OCI-M2 (cell line): Measurements from ENCODE around the gene UBASH3A.

Source experiments
- DNase-seq: peaks from one replicate; lab custom pipeline; 2025; ENCODE audit not compliant: unreplicated experiment; lab: John Stamatoyannopoulos, UW

The UBASH3A gene

DNA sequence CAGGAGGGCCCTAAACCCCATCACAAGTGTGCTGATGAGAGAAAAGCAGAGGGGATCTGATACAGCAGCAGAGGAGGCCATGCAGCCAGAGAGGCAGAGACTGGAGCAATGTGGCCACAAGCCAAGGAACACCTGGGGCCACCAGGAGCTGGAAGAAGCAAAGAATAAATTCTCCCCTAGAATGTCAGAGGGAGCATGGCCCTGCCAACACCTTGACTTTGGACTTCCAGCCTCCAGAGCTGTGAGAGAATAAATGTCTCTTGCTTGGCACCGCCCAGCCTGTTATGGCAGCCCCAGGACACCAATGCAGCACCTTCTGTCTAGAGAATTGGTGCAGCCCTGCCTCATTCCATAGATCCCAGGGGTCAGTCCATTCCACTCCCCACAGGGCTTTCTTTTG lies 25.3 kb downstream of the UBASH3A start:
- no peak for DNase-seq

DNA sequence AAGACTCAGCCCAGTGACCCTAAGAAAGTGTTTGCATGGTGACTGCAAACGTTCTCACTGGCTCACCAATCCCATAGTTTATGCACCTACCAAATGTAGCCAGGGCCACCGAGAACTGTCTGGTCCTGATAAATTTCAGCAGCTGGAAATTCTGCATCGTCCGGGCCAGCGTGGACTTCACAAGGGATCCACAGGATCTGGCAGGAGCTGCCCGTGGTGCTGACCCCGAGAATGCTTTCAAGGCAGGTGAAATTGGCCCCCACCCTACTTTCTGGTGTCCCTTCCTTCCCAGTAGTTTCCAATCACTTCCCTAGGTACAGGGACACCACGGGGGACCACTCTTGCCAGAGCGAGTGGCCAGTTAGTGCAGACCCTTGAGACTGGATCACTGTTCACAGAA lies 26.2 kb downstream of the UBASH3A start:
- no peak for DNase-seq

- no peak for DNase-seq
Observed at GRCh38 chr21:42430521-42430920, 26.8 kb downstream of the UBASH3A start.

GRCh38 chr21:42431196-42431595 lies 27.5 kb downstream of the UBASH3A start:
- no peak for DNase-seq

DNA sequence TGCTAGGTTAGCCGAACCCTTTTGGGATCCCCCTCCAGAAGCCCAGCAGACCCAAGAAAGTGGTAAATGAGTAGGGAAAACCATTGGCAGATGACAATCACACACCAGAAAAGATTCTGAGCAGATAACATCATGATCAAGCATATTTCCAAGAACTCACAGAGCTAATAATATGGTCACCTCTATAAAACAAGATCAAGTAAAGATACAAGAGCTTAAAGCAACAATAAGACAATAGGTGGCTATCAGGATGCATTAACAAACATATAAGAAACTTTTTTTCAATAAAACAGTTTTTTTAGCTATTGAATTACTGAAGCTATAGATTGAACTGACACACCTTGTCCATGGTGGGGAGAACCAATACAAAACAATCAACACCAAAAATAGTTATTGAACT lies 29.0 kb downstream of the UBASH3A start:
- DNase-seq = no peak

- DNase-seq = peak; percentile 55
Observed at GRCh38 chr21:42433946-42434551, 30.3 kb downstream of the UBASH3A start.

GRCh38 chr21:42434884-42435283 lies 31.2 kb downstream of the UBASH3A start:
- DNase-seq = no peak

- no peak for DNase-seq
Observed at GRCh38 chr21:42435401-42435800, 31.7 kb downstream of the UBASH3A start.

DNA sequence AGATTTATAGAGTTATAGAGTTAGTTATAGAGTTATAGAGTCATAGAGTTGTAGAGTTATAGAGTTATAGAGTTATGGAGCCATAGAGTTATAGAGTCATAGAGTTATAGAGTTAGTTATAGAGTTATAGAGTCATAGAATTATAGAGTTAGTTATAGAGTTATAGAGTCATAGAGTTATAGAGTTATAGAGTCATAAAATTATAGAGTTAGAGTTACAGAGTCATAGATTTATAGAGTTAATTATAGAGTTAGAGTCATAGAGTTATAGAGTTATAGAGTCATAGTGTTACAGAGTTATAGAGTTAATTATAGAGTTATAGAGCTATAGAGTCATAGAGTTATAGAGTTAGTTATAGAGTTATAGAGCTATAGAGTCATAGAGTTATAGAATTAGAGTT lies 32.1 kb downstream of the UBASH3A start:
- DNase-seq = no peak

- DNase-seq = no peak
Observed at GRCh38 chr21:42436914-42437313, 33.2 kb downstream of the UBASH3A start.

GRCh38 chr21:42437786-42438185 lies 34.1 kb downstream of the UBASH3A start:
- no peak for DNase-seq

- DNase-seq = no peak
Observed at GRCh38 chr21:42438316-42439205, 34.9 kb downstream of the UBASH3A start.

DNA sequence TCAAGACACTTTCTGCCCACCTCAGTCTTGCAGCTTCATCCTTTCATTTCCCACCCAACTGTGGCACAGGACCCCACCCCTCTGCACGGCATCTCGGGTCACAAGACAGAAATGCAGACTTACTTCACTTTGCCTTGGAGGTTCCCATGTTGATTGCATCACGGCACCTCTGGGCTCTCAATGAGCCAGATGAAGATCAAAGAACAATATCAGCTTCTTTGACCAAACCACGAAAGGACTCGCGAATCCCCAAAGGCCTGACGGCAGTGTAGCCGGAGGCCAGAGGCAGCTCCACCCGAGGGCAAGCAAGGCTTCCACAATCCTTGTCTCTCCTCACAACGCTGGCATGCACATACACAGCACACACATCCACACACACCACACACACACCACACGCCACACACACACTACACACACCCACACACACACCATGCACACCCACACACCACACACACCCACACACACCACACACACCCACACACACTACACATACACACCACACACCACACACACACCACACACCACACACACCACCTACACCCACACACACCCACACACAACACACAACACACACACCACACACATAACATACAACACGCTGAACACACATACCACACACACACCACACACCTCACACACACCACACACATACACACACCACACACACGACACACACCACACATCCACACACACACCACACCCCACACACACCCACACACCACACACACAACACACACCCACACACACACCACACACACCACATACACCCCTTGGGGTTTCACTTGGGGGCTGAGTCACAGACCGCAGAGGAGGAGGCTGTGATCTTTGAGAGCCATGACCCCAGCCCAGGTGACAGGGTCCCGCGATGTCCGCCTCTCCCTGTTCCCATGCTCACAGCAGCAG lies 35.8 kb downstream of the UBASH3A start:
- DNase-seq = no peak

GRCh38 chr21:42440187-42440792 lies 36.6 kb downstream of the UBASH3A start:
- no peak for DNase-seq

DNA sequence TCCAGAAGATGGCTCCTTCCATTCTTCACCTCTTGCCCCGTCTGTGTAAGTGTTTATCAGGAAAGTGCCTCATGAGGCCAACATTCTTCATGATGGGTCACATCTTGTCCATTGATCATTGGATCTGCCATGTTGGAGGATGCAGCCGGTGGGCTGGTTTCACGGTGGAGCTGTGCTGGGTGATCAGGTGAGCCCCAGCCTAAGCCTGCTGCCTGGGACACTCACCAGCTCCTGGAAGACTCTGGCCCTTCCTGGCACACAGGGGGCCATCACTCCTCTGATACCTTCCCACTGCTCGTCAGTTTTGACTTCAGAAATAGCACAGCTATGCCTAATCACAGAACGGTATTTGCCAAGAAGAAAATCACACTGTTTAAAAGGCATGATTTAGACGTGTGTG lies 38.3 kb downstream of the UBASH3A start:
- no peak for DNase-seq

- DNase-seq = no peak
Observed at GRCh38 chr21:42443181-42443785, 39.6 kb downstream of the UBASH3A start.

GRCh38 chr21:42443876-42444744 lies 40.4 kb downstream of the UBASH3A start:
- no peak for DNase-seq

DNA sequence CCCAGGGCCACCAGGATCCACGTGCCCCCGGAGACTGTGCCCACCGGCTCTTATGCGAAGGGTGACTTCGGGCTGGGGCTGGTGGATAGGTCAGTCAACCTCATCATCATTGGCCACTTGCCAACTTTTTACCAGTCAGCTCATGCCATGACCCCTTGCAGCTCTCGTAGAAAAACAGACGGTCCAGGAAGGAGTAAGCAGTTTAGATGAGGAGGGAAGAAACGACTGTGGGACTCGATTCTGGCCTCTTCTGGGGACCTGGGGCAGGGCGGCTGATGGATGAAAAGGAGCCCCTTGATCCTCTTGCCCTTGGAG lies 41.0 kb downstream of the UBASH3A start:
- DNase-seq = no peak

- DNase-seq = no peak
Observed at GRCh38 chr21:42445311-42445710, 41.6 kb downstream of the UBASH3A start.

DNA sequence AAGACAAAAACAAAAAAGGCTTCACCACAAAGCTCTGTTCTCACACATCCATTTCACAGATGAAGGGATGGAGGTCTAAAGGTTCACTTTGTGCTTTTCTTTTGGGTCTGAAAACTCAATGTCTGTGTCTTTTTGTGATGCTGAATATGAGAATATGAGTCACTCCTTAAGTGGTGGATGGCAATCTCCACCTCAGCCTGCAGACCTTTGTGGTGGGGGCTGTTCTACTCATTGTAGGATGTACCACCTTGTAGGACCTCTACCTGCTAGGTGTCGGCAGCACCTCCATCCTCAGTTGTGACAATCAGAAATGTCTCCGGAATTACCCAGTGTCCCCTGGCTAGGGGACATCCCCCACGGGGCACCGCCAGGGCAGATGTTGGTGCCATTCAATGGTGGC lies 42.8 kb downstream of the UBASH3A start:
- no peak for DNase-seq
